Right atrium auricular region (tissue), 2 donors: ENCODE results near the gene OR13J1. TPM values are rescaled to one million over a fixed set of nuclear protein-coding genes. Genes with fewer than 3 reads are reported as not detected.

Experiments used
- DNase-seq: peaks from one replicate; pipeline ENCODE4 v3.0.0-alpha.2; 2019; ENCODE audit warnings: low spot score
- H3K27ac ChIP-seq, 2 donors: fragments of 200-600 bp; sonication (generic); 1 replicate in 1 of 2; 2 replicates in 1 of 2; pipeline ENCODE4 v1.5.1; 2016 to 2019
- H3K27me3 ChIP-seq, 2 donors: fragments of 200-600 bp; sonication (generic); one replicate each; pipeline versions ENCODE4 v1.5.1 to v1.6.0; 2017 to 2019
- H3K36me3 ChIP-seq: fragments of 200-600 bp; sonication (generic); one replicate; pipeline ENCODE4 v1.5.1; 2016
- H3K4me1 ChIP-seq, 2 donors: fragments of 200-600 bp; sonication (generic); one replicate each; pipeline versions ENCODE4 v1.5.1 to v1.6.0; 2017 to 2019
- H3K4me3 ChIP-seq, 2 donors: fragments of 200-600 bp; sonication (generic); 1 replicate in 1 of 2; 2 replicates in 1 of 2; pipeline ENCODE4 v1.5.1; 2017 to 2019; ENCODE audit warnings: mild to moderate bottlenecking in 1 of 2, moderate library complexity in 1 of 2
- H3K9me3 ChIP-seq, 2 donors: fragments of 200-600 bp; sonication (generic); one replicate each; pipeline ENCODE4 v1.5.1; 2019
- total RNA-seq, 2 donors: library from RNA; depleted of rRNA; stranded (reverse); fragments of >200 nt; gene quantifications; one replicate each; pipeline ENCODE4 v1.1.0, GENCODE V29; 2016
- TF ChIP-seq, protein P1 (sequence below), 2 donors: fragments of 200-600 bp; sonication (generic); IDR thresholded peaks; one replicate each; pipeline ENCODE4 v1.5.1; 2019; ENCODE audit warnings: antibody characterized with exemption in 2 of 2

The OR13J1 gene
- total RNA-seq, 2 donors from 2014 or later = not detected

GRCh38 chr9:35844628-35845270 is 25.5 kb downstream of the OR13J1 start:
- TF ChIP-seq, protein P1, sequence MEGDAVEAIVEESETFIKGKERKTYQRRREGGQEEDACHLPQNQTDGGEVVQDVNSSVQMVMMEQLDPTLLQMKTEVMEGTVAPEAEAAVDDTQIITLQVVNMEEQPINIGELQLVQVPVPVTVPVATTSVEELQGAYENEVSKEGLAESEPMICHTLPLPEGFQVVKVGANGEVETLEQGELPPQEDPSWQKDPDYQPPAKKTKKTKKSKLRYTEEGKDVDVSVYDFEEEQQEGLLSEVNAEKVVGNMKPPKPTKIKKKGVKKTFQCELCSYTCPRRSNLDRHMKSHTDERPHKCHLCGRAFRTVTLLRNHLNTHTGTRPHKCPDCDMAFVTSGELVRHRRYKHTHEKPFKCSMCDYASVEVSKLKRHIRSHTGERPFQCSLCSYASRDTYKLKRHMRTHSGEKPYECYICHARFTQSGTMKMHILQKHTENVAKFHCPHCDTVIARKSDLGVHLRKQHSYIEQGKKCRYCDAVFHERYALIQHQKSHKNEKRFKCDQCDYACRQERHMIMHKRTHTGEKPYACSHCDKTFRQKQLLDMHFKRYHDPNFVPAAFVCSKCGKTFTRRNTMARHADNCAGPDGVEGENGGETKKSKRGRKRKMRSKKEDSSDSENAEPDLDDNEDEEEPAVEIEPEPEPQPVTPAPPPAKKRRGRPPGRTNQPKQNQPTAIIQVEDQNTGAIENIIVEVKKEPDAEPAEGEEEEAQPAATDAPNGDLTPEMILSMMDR (IDR thresholded peaks at IDR 0.05) = no peak
- no peaks in the 10 kb centered on the region for H3K9me3 ChIP-seq
- H3K4me3 ChIP-seq = no peak overlapping the region
- no peaks in the 10 kb centered on the region for H3K36me3 ChIP-seq
- no peaks in the 10 kb centered on the region for H3K27me3 ChIP-seq
- peak overlapping the region; percentile 25 to 47 for H3K27ac ChIP-seq
- peak; percentile 68 for DNase-seq
- H3K4me1 ChIP-seq = peaks cover 0 to 32% of the 10 kb centered on the region in 2 donors

DNA sequence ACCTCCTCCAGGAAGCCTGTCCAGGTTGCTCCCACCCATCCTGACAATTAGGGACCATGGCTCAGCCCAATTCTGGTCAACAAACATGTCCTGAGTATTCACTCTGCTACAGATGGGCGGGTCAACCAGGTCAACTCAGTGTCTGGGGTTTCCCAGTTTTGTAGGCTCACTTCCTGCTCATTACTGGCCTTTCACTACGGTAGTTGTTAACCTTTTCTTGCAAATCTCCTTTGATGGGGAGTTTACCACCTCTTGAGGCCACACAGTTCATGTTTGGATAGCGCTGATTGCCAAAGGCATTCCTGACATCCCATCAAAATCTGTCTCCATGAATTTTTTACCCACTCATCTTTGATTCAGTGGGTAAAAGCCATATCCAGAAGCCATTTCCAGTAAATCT is 27.4 kb downstream of the OR13J1 start:
- TF ChIP-seq, protein P1 (IDR thresholded peaks at IDR 0.05) = no peak
- Histone ChIP-seq H3K4me3 (no peak overlapping the region), H3K27ac (no peak overlapping the region), H3K9me3 (no peaks in the 10 kb centered on the region), H3K4me1 (peaks cover 0 to 26% of the 10 kb centered on the region in 2 donors), H3K27me3 (no peaks in the 10 kb centered on the region), H3K36me3 (no peaks in the 10 kb centered on the region)
- DNase-seq = no peak

- DNase-seq = no peak
Measured at GRCh38 chr9:35842020-35842745, 28.0 kb downstream of the OR13J1 start.

GRCh38 chr9:35841645-35841900 is 28.6 kb downstream of the OR13J1 start:
- no peaks in the 10 kb centered on the region for H3K9me3 ChIP-seq
- H3K36me3 ChIP-seq = no peaks in the 10 kb centered on the region
- H3K4me3 ChIP-seq = no peak overlapping the region
- TF ChIP-seq, protein P1 (IDR thresholded peaks at IDR 0.05) = no peak
- H3K4me1 ChIP-seq = peaks cover 0 to 23% of the 10 kb centered on the region in 2 donors
- H3K27me3 ChIP-seq = no peaks in the 10 kb centered on the region
- no peak for DNase-seq
- H3K27ac ChIP-seq = no peak overlapping the region

More at GRCh38 chr9:35842020-35842745, 28.0 kb downstream of the OR13J1 start:
- Histone ChIP-seq H3K27me3 (no peaks in the 10 kb centered on the region), H3K9me3 (no peaks in the 10 kb centered on the region), H3K4me1 (peaks cover 0 to 23% of the 10 kb centered on the region in 2 donors), H3K4me3 (no peak overlapping the region), H3K36me3 (no peaks in the 10 kb centered on the region), H3K27ac (no peak overlapping the region)
- TF ChIP-seq, protein P1 (IDR thresholded peaks at IDR 0.05) = no peak

DNA sequence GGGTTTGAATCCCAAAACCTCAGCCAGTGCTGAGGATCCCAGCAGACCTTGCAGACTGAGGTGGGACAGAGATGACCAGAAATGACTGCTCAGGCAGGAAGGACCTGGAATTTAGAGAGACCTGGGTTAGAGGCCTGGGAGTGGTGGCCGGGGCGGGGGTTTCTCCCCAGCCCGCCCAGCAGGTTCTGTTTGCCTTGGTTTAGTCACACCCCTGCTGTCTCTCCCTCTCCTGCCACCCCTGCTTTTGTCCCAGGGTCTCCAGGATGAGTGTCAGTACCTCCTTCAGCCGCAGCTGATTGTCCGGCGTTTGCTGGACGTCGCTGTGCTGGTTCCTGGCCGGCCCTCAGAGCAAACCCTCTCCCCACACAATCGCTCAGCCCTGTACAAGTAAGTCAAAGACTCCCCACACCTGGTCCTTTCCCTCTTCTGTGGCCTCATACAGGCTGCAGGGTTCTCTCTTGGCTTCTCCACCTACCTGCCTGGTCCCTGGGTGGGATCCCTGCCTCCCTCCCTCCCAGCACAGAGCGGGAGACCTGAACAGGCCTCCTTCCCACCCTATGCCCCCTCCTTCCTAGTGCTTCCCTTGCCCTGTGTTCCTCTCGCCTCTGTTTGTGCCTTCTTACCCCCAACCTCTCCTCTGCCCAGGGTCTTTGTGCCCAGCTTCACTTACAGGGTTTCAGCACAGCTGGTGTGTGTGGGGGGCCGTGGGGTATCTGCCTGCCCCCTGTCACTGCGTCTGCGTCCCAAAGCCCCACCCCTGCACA is 29.1 kb downstream of the OR13J1 start:
- Histone ChIP-seq H3K36me3 (no peaks in the 10 kb centered on the region), H3K27me3 (no peaks in the 10 kb centered on the region), H3K4me1 (peaks cover 0 to 20% of the 10 kb centered on the region in 2 donors), H3K27ac (no peak overlapping the region), H3K9me3 (no peaks in the 10 kb centered on the region), H3K4me3 (no peak overlapping the region)
- TF ChIP-seq, protein P1 (IDR thresholded peaks at IDR 0.05) = no peak
- DNase-seq = no peak
